SKM-1 (cell line): Measurements from ENCODE around the gene UST.

Experiments
- DNase-seq: peaks from one replicate; lab custom pipeline; 2025; ENCODE audit not compliant: unreplicated experiment; lab: John Stamatoyannopoulos, UW

UST gene

GRCh38 chr6:148746363-148747144 lies at the start of gene UST:
Gene UST, plus strand, starts transcription at chr6:148747030. Its CDS starts 401 bp downstream, at chr6:148747431.
- peak; percentile 64 for DNase-seq

- no peak for DNase-seq
Observed at GRCh38 chr6:148697895-148698440, 48.9 kb upstream of the UST start.

- DNase-seq, result no peak
Observed at GRCh38 chr6:148698671-148699180, 48.1 kb upstream of the UST start.

GRCh38 chr6:148700047-148700715 lies 46.6 kb upstream of the UST start:
- DNase-seq, result no peak

- DNase-seq, result no peak
Observed at GRCh38 chr6:148700741-148701311, 46.0 kb upstream of the UST start.

- DNase-seq, result no peak
Observed at GRCh38 chr6:148701375-148701774, 45.5 kb upstream of the UST start.

GRCh38 chr6:148703900-148704299 lies 42.9 kb upstream of the UST start:
- DNase-seq, result no peak

GRCh38 chr6:148704400-148705246 lies 42.2 kb upstream of the UST start:
- DNase-seq, result no peak

GRCh38 chr6:148708707-148709106 lies 38.1 kb upstream of the UST start:
- DNase-seq, result no peak

- no peak for DNase-seq
Observed at GRCh38 chr6:148709577-148709976, 37.3 kb upstream of the UST start.

- no peak for DNase-seq
Observed at GRCh38 chr6:148711833-148712654, 34.8 kb upstream of the UST start.

GRCh38 chr6:148713033-148713738 lies 33.6 kb upstream of the UST start:
- DNase-seq, result no peak

GRCh38 chr6:148713921-148714320 lies 32.9 kb upstream of the UST start:
- DNase-seq, result no peak

GRCh38 chr6:148716811-148717210 lies 30.0 kb upstream of the UST start:
- DNase-seq, result no peak

GRCh38 chr6:148720406-148720805 lies 26.4 kb upstream of the UST start:
- DNase-seq, result no peak

- no peak for DNase-seq
Observed at GRCh38 chr6:148720897-148721296, 25.9 kb upstream of the UST start.

GRCh38 chr6:148723484-148723883 lies 23.3 kb upstream of the UST start:
- no peak for DNase-seq

- DNase-seq, result no peak
Observed at GRCh38 chr6:148724428-148724827, 22.4 kb upstream of the UST start.

- no peak for DNase-seq
Observed at GRCh38 chr6:148727104-148727503, 19.7 kb upstream of the UST start.
